Keratinocyte (primary cell): Measurements from ENCODE around the gene ABCD3.

Experiments used
- CTCF ChIP-seq, 3 experiments: IDR thresholded peaks in 1 of 3; conservative IDR thresholded peaks in 1 of 3; optimal IDR thresholded peaks in 1 of 3; 2 replicates in 2 of 3; 3 replicates in 1 of 3; pipeline versions ENCODE3 to v1.5.1; 2011; ENCODE audit warnings: low read length in 3 of 3, mild to moderate bottlenecking in 3 of 3, moderate library complexity in 2 of 3, control low read depth in 1 of 3, inconsistent platforms in 1 of 3; ENCODE audit not compliant: insufficient read depth in 2 of 3; ENCODE audit errors: extremely low read depth in 1 of 3
- EZH2 ChIP-seq: IDR thresholded peaks from one replicate; pipeline ENCODE4 v1.6.1; 2012; ENCODE audit warnings: inconsistent platforms, mild to moderate bottlenecking, low read length, moderate library complexity

- TF ChIP-seq CTCF (optimal IDR thresholded peaks at IDR 0.05 in 1 of 3, IDR thresholded peaks at IDR 0.05 in 1 of 3, conservative IDR thresholded peaks at IDR 0.05 in 1 of 3; ENCODE audit: extremely low read depth in 1 of 3, insufficient read depth in 2 of 3, low read length in 3 of 3), result peak in 2 of 3 experiments; percentile 13 to 16
- TF ChIP-seq EZH2, result no peak
Observed at GRCh38 chr1:94541246-94542087, 123.3 kb downstream of the ABCD3 start, which contains the start of gene F3.
